Keratinocyte (primary cell): ENCODE results near the gene MYO1D.

Experiments used
- EZH2 ChIP-seq: IDR thresholded peaks from one replicate; pipeline ENCODE4 v1.6.1; 2012; ENCODE audit warnings: inconsistent platforms, mild to moderate bottlenecking, low read length, moderate library complexity
- TF ChIP-seq, protein P1 (sequence below), 3 experiments: IDR thresholded peaks in 1 of 3; conservative IDR thresholded peaks in 1 of 3; optimal IDR thresholded peaks in 1 of 3; 2 replicates in 2 of 3; 3 replicates in 1 of 3; pipeline versions ENCODE3 to v1.5.1; 2011; ENCODE audit warnings: low read length in 3 of 3, mild to moderate bottlenecking in 3 of 3, moderate library complexity in 2 of 3, control low read depth in 1 of 3, inconsistent platforms in 1 of 3; ENCODE audit not compliant: insufficient read depth in 2 of 3; ENCODE audit errors: extremely low read depth in 1 of 3

DNA sequence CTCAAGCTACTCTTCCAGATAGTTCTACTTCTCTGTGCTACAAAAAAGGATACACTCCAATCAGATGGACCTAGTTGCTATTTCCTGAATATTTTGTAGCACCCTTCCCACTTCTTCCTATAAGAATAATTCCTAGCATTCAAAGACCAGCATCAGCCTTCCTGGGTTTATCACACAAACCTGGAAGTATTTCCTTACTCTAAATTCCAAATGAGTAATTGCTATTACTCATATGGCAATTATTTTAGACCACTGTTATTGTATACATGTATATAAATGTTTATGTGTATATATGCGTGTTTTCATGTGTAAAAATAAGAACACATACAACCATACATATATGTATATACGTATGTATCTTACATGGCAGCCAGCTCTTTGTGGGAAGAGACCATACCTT, 130.6 kb downstream of the MYO1D start:
- TF ChIP-seq, protein P1, sequence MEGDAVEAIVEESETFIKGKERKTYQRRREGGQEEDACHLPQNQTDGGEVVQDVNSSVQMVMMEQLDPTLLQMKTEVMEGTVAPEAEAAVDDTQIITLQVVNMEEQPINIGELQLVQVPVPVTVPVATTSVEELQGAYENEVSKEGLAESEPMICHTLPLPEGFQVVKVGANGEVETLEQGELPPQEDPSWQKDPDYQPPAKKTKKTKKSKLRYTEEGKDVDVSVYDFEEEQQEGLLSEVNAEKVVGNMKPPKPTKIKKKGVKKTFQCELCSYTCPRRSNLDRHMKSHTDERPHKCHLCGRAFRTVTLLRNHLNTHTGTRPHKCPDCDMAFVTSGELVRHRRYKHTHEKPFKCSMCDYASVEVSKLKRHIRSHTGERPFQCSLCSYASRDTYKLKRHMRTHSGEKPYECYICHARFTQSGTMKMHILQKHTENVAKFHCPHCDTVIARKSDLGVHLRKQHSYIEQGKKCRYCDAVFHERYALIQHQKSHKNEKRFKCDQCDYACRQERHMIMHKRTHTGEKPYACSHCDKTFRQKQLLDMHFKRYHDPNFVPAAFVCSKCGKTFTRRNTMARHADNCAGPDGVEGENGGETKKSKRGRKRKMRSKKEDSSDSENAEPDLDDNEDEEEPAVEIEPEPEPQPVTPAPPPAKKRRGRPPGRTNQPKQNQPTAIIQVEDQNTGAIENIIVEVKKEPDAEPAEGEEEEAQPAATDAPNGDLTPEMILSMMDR (optimal IDR thresholded peaks at IDR 0.05 in 1 of 3, IDR thresholded peaks at IDR 0.05 in 1 of 3, conservative IDR thresholded peaks at IDR 0.05 in 1 of 3; ENCODE audit: extremely low read depth in 1 of 3, insufficient read depth in 2 of 3, low read length in 3 of 3) = no peak
- no peak for TF ChIP-seq EZH2
